ENCODE data around the gene SPRED2.

Gene SPRED2

DNA sequence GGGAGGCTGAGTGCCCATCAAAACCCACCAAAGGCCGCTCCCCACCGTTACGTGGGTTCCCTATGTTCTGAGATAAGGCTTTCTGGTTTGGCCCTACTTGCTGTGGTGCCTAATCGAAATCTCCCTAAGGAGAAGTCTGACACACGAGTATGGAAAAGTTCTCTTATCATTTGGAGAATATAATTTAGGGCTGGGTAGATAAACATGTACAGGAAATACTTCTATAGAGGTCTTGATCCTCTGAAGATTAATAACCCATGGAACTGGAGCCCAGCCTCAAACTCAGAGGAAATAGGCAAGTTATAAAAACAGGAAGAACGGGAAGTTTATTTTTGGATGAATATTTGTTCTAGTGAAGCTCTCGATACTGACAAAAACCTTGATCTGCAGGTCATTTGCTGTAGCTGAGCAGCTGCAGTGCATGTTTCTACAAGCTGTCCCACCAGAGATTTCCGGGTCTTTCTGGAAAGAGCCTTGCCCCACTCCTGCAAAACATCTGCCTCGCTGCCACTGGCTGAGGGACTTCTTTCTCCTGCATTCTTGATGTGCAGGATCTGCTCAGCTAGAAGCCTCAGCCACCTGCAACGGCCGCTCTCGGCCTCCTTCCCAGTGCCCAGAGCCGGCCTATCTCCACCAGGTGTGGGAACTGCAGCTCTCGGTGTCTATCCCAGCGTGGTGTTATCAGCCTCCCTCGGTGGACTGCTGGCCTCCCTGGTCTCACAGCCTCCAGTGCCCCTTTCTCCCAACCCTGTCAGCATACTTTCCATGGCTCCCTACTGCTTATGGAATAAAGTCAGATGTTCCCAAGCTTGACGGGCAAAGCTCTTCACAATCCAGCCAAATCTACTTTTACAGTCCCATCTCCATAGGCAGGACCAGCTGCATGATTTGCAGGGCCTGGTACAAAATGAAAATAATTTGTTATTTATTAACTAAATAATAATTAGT is 48.6 kb downstream of the SPRED2 start:
- no peak for DNase-seq

DNA sequence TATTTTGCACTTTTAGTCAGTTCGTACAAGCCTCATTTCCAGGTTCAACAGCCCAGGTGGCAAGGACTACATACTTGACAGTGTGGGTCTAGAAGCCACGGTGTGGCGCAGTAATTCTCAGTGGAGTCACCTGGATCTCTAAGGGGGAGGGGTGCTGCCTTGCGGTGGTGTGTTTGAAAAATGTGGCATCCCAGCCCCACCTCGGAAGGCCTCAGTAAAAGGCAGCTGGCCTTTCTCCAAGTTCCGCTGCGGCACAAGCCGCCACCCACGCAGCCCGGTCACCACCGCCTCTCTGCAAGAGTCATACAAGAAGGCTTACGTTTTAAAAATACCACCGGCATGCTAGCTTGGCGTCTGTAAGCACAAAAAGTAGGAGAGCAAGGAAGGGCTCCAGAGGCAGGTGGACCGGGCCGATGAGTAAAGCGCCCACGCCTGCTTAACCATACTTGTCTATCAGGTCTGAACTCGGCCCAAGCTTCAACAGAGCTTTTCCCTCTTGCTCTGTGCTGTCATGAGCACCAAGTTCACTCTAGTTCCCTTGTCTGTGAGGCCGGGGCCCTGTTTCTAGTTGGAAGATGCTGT is 49.5 kb downstream of the SPRED2 start:
- peak; percentile 88 for DNase-seq

DNA sequence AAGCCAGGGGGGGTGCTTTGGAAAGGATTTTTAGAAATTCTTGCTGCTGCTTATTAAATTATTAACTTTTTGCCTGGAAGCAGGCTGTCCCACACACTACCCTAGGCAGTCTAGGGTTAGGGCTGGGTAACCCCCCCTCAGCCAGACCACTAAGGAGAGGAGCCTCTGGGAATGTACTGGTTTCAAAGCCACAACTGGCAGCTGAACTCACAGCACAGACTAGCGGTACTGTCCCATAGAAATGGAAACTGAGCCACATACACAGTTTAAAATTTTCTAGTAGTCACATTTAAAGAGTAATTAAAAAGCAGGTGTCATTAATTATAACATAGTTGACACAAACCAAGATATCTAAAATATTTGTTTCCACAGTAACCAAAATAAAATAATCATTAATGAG is 50.1 kb downstream of the SPRED2 start:
- no peak for DNase-seq

DNA sequence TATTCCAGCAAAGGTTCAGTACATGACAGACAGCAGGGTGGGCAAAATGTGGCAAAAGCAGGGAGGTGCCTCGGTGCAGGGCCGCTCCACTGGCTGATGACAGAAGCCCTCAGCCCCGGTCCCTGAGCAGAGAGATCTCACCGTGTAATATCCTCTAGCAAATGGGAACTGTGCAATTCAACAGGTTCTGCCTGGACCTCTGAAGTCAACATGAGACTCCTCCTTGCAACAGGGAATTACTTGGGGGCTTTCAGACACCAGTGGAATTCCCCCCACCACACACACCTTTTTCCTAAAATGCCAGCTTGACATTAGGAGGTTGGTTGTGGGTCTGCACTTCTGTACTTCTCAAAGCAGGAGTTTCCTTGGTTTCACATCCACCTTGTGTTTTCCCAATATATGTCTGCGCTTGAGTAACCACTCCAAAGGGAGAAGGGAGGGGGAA is 50.8 kb downstream of the SPRED2 start:
- DNase-seq: no peak

DNA sequence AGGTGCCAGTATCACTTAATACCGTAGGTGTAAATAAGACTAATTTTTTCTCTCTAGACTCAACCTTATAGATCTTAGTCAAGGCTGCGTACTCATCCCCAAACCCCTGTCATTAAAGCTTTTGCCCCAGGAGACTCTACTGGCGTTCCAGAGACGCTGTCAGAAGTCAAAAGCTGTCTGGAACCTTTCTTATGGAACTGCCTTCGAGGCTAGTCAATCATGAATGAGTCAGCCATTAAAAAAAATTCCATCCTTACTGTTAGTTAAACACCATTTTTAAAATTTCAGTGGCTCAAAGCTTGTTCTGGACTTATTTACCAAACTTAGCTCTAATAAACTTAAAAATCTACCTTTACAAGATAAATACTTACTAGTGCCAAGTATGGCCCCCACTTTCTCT is 52.1 kb downstream of the SPRED2 start:
- DNase-seq: no peak

DNA sequence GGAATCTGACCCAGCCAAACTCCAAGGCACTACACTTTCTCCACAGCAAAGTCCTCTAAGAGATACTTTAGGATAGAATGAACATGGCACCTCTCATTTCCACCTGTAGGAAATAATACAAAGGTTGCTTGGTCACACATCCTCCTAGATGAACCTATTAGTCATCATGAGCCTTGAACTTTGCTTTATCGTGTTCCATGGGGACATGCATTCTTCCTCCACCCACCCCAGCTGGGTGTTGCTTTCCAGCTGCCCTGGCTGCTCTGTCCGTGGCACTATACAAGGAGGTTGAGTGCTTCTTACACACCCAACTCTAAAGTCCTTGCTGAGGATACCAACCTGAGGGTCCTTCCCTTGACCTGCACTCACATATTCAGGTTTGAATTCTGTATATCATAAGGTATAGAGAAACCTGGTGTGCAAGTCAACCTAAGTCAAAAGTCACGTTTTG is 52.7 kb downstream of the SPRED2 start:
- no peak for DNase-seq

DNA sequence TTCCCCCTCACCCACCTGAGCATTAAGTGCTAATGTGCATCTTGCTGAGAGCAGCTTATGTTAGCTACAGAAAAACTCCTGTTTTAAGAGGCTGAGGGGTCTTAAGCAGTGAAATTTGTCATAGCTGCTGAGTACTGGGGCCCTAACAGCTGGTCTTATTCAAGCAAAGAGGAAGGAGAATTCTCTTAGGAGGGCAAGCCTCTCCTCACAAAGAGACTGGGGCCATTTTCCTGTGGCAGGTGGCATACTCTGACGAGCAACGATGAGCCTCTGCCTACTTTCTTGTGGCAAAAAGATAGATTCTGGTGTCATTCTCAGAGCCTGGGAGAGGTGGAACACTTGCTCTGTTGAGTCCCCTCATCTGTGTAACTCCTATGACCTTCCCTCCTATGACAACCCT is 53.2 kb downstream of the SPRED2 start:
- no peak for DNase-seq

DNA sequence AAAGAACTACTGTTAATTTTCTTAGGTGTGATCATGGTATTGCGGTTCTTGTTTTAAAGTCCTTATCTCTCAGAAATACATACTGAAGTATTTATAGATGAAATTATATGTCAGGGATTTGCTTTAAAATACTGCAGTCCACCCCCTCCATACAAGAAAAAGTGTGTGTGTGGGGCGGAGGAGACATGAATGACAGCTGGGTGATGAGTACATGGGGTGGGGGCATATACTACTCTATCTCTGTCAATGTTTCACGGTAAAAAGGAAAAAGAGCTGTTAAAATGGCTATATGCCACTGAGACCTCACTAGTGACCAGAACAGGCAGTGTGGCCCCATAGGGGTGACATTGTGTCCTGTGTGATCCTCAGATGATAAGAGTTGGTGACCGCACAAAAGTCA is 54.1 kb downstream of the SPRED2 start:
- DNase-seq: no peak

DNA sequence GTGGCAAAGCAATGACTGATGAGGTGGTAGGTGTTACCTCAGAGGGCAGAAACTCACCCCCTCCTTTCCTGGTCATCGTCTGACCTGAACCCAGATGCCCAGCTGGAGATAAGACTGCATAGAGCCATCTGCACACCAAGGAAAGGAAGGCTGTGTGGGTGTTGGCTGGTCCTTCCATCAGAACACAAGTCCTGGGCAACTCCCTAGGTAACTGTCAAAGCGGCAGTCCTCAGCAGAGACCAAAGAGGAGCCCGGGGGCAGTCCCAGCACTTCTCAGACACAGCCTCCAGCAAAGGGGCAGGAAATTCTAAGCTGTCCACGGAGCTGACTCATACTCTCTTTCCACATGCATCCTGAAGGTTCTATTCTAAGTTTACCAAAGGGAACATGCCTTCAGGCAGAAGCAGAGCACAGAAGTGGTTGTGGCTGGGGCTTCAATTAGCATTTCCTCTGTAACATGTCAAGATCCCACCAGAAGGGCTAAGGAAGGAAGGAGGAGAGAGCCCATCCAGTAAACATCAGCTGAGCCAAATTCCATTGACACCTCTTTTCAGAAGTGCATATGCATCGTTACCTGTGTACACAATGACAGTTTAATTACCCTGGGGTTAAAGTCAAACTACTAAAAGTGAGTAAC is 54.7 kb downstream of the SPRED2 start:
- no peak for DNase-seq

DNA sequence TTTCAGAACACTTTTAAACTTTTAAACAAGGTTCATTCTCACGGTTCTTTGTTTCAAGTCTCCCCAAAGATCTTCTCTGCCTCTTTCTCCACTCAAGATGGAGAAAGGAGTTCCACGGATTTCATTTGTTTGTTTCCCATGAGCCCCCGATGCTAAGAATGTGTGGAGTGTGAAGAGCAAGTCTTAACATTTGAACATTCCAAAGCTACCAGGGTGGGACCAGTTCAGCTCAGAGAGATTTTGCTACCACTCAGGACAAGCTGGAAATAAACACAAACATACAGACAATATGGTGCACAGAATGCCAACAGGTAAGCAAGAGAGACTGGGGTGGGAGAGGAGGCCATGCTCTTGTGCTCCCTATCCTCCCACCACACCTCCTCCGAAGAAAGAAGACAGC is 56.7 kb downstream of the SPRED2 start:
- no peak for DNase-seq

DNA sequence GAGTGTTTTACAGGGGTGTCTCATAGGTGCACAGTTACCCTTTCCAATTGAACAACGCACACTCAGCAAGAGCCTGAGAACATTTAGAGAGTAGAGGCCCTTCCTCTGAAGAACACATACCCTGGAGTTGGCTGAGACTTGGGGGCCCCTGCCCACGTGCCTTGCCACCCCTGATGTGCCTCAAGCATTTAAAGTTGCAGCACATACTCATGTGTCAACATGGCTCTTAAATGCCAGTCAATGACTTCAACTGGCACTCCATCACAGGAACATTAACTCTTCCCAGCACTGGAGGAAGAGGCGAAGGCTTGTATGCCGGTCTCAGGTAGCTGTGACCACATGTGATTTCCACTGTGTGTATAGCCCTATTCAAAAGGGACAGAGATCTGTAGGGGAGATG is 57.4 kb downstream of the SPRED2 start:
- no peak for DNase-seq

DNA sequence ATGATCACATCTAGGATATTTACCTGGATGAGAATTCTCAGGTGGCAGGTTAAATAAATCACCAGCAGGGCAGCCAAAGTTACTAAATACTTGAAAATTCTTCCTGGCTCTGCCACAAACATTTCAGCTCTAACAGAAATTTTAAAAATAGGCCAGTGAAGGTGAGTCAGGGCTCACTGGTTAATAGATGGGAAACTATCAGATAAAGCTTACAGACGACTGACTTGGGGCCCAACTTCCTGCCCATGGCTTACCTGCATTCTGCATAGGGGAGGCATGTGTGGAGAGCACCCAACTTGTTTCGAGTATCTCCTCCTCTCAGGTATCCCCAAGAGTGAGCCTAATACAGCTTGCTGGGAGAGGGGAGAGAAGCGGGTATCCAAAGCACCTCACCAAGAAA is 57.8 kb downstream of the SPRED2 start:
- no peak for DNase-seq

DNA sequence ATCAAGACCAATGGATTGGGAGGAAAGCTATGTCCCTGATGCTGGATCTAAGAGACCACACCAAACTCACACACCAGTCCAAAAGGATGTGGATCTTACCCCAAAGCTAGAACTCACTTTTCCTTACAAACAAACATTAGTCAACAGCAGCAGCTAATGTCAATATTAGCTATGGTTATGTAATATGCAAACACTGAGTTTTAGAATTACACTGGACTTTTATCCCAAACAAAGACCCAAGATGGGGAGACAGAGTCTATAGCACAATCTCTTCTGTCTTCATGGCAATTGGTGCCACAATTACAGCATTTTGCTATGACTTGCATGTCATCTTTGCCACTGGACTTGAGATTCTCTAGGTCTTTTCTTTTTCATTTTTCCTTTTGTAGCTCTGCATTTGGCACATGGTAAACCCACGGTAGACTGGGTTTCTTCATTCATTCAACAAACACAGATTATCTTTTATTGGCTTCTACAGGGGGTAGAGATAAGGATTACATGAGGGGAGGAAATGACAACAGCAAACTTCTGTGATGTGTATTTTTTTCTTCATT is 59.0 kb downstream of the SPRED2 start:
- DNase-seq: no peak

DNA sequence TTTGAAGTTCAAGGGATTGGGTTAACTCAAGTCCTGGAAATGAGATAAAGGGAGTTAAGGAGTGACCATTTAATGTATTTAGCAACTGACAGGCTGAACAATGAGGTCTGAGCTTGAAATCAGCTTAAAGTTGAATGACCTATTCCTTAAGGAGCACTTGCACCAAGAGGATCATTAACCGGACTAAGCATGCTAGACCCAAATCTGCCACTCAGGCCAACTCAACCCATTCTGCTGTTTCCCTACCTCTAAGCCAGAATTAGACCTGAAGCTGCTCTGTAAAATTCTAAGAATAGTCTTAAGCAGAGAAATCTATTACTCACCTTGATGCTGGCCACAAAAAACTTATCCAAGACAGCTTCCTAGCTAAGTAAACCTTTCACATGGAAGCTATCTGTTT is 59.8 kb downstream of the SPRED2 start:
- no peak for DNase-seq

DNA sequence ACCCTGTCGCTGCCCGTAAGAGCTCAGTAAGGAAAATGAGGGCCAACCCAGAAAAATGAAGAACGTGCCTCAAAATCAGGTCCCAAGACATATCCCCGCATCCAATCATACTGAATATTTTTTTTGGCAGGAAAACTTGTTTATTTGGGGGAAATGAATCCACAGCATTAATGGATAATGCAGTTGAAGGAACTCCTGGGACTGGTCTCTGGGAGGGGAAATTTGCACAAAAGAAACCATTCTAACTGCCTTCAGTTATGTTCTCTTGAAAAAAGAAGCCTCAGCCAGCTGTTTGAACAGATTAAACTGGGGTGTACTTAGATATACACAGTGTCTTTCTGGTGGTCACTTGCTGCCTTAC is 61.3 kb downstream of the SPRED2 start:
- no peak for DNase-seq

DNA sequence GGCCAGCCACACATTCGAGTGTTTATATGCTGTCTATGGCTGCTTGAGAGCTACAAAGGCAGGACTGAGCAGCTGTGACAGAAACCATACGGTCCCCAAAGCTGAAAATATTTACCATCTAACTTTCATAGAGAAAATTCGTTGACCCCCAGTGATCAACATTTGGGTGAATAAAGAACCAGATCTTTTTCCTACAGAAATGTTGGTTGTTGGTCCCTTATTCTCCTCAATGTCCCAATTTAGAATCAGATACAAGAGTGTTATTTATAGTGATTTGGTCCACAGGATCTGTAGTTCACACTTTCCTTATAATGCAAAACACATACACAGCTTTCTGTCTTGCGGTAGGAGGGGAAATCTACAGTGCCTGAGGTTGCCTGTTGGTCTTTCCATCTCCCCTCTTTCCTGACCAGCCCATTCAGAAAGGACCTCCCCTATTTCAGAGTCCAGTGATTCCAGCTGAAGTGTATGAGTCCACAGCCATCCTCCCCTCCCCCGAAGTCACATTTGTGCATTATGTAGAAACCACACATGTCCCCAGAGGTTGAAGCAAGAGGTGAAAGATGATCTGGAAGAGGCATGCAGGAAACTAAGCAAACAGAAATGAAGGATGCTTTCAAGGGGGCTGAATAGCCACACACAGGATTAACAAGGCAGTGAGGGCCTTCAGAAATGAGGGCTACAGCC is 61.9 kb downstream of the SPRED2 start:
- no peak for DNase-seq

DNA sequence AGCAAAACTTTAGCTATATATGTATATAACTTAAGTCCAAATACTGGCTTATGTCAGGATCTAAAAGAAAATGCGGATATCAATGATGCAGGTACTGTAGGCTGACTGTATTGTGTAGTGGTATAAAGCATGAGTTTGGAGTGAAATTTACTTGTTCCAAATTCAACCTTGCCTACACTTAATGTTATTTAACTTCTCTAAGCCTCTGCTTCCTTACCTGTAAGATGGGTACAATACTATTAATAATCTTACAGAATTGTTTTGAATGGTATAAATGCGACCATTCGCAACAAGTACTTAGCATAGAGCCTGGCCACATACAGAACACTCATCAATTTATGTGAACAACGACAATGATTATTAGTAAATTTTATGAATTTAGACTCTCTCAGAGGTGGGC is 62.4 kb downstream of the SPRED2 start:
- DNase-seq: no peak

DNA sequence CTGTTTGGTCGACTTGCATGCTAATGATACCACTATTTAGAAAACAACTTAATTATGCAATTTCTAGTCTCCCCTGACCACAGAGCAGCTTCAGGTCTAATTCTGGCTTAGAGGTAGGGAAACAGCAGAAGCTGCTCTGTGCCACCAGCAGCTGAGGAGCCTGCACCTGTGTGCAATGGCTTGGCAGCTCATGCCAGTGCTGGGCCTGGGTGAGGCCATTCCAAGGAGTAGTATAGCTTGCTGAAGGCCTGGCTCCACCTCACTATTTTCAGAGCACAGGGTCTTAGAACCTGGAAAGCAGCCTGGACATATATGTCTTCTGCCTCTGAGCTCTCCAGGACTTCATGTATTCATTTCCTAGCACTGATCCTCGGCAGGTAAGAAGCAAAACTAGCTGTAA is 62.8 kb downstream of the SPRED2 start:
- DNase-seq: no peak

DNA sequence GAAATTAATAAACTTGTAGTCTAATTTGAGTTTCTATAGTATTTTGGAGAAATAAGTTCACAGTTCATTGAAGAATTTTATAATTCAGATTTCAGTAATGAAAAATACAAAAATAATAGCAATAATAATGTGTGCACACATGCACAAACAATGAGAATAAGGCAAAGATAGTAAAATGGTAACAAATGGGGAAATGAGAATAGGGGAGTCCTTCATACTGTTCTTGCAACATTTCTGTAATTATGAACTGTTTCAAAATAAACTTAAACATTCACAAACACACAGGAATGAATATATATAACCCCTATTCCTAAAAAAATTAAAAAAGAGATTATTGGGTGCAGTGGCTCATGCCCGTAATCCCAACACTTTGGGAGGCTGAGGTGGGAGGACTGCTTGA is 63.9 kb downstream of the SPRED2 start:
- no peak for DNase-seq

DNA sequence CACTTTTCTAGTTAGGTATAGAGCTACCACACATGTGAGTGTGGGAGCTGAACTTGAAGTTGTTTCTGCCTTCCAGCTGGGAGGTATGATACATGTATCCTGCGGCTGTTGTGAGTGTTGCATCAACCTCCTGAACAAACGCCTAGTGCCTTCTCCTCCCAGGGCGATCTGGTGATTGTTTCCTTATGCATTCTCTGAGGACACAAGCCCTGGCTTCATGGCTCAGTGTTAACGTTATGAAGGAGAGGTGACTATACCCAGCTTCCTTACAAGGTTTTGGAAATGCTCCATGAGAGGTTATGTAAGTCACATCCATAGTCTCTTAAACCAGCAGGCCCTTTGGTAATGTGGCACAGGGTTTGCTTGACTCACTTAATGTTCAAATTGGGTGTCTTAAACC is 64.9 kb downstream of the SPRED2 start:
- no peak for DNase-seq

DNA sequence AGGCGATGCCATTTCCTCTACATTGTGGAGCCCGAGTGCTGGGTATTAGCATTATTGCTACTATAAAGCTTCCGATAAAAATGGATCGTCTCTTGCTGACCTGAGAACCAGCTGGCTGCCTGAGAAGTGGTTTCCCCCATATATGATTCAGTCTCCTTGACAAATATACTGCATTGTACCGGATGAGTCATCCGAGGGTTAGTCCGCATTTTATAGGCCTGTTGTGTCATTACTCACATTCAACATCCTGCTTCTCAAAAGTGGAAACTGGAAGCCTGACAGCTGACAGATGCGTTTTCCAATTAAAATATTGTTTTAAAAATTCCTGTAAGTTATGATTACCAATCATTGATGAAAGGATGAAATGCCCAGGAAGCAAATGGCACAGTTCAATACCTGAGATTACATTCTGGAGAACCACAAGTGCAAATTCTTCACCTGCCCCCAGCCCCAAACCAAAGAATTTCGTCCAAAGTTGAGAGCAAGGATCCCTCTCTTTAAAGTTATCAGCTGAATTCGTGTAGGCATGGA is 65.7 kb downstream of the SPRED2 start:
- DNase-seq: peak; percentile 50

DNA sequence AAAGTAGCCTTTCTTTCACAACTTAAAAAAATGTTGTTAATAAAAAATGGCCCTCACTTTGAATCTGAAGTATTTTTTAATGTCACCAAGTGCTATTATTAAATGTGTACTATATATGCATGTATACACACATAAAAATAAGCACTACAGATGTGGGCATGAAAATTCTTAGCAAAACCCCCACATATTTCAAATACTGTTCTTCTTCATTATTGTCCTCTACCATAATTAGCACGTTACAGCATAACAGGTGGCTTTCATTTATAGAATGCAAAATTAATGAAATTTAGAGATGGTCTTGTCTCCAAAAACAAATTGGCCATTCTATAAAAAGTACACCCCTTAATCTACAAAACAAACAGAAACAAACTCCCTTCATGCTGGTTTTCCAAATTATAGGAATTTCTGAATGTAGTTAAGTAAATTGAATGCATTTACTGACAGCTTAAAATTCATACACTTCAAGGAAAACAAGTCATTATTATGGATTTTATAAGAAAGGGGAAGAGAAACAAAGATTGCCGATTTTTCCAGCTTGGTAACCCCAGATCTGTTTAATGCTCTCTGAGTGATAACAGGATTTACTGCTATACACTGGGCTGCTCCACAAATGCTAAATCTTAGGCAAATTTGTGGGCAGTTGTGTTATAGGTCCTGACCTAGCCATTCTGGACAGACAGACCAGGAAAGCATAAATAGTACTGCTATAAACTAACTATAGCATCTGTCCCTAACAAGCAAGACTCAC is 67.2 kb downstream of the SPRED2 start:
- no peak for DNase-seq
